CD4-positive, alpha-beta memory T cell (primary cell): ENCODE results near the gene ABHD11. TPM values are rescaled to one million over a fixed set of nuclear protein-coding genes. Genes with fewer than 3 reads are reported as not detected.

Experiments used
- CTCF ChIA-PET: fragments of 350-600 bp; sonication (Branson Sonifier 250); formaldehyde crosslinking; loops from one replicate; lab custom pipeline; 2021; ENCODE audit warnings: inconsistent platforms; ENCODE audit not compliant: partially characterized antibody; lab: Charles Lee
- POLR2A ChIA-PET: fragments of 350-600 bp; sonication (Branson Sonifier 250); formaldehyde crosslinking; loops from one replicate; lab custom pipeline; 2021; ENCODE audit not compliant: partially characterized antibody; lab: Charles Lee
- DNase-seq, 5 donors: peaks; one replicate each; pipeline versions ENCODE4 v3.0.0 to v3.0.0-alpha.2; 2020 to 2022; ENCODE audit warnings: mixed read lengths in 1 of 5
- H3K27ac ChIP-seq: one replicate; pipeline ENCODE4 v1.7.0; 2013; ENCODE audit warnings: low read depth, low read length
- H3K27me3 ChIP-seq: 2 replicates; pipeline ENCODE4 v1.7.0; 2013; ENCODE audit warnings: mild to moderate bottlenecking, low read length, moderate library complexity; ENCODE audit not compliant: insufficient read depth
- H3K36me3 ChIP-seq: 2 replicates; pipeline ENCODE4 v1.7.0; 2013; ENCODE audit warnings: mild to moderate bottlenecking, low read length, moderate library complexity; ENCODE audit not compliant: insufficient read depth
- H3K4me1 ChIP-seq: 2 replicates; pipeline ENCODE4 v1.7.0; 2013; ENCODE audit warnings: mild to moderate bottlenecking, low read length, moderate library complexity; ENCODE audit not compliant: insufficient read depth
- H3K4me3 ChIP-seq, 2 donors: one replicate each; pipeline ENCODE4 v1.7.0; 2013; ENCODE audit warnings: low read length in 2 of 2, mild to moderate bottlenecking in 1 of 2
- H3K9me3 ChIP-seq, 2 donors: one replicate each; pipeline ENCODE4 v1.7.0; 2013; ENCODE audit warnings: low read length in 2 of 2, control low read depth in 1 of 2; ENCODE audit not compliant: control insufficient read depth in 1 of 2
- H3K27ac Mint-ChIP-seq, 7 donors: one replicate each; pipeline ENCODE4 v1.8.0; 2020 to 2021; ENCODE audit warnings: mixed read lengths in 7 of 7, mild to moderate bottlenecking in 6 of 7, inconsistent platforms in 3 of 7, moderate library complexity in 3 of 7
- H3K27me3 Mint-ChIP-seq, 2 donors: one replicate each; pipeline ENCODE4 v1.8.0; 2020 to 2021; ENCODE audit warnings: mixed read lengths in 2 of 2
- H3K36me3 Mint-ChIP-seq, 2 donors: one replicate each; pipeline ENCODE4 v1.8.0; 2020 to 2021; ENCODE audit warnings: mixed read lengths in 2 of 2, inconsistent platforms in 1 of 2, mild to moderate bottlenecking in 1 of 2
- H3K4me1 Mint-ChIP-seq, 4 donors: one replicate each; pipeline ENCODE4 v1.8.0; 2020 to 2021; ENCODE audit warnings: mixed read lengths in 4 of 4, mild to moderate bottlenecking in 1 of 4
- H3K4me3 Mint-ChIP-seq, 8 donors: one replicate each; pipeline ENCODE4 v1.8.0; 2020 to 2021; ENCODE audit warnings: mixed read lengths in 8 of 8, mild to moderate bottlenecking in 7 of 8, moderate library complexity in 6 of 8, inconsistent platforms in 3 of 8
- H3K9me3 Mint-ChIP-seq, 8 donors: one replicate each; pipeline ENCODE4 v1.8.0; 2020 to 2021; ENCODE audit warnings: mixed read lengths in 8 of 8, mild to moderate bottlenecking in 5 of 8, inconsistent platforms in 3 of 8, moderate library complexity in 1 of 8
- intact Hi-C: fragments of 100-400 bp; cut with micrococcal nuclease; formaldehyde crosslinking; loops from one replicate; pipeline ENCODE4 v1.15.1; 2023
- polyA plus RNA-seq, 2 donors: library from polyadenylated mRNA; unstranded; fragments of 300-500 nt; fragmentation: Illumina TruSeq; gene quantifications; one replicate each; pipeline ENCODE4 v1.2.3, GENCODE V29; 2021
- total RNA-seq, 2 experiments: library from RNA; stranded (reverse); gene quantifications; one replicate each; pipeline ENCODE4 v1.2.3, GENCODE V29; 2021

The ABHD11 gene
- total and polyA plus RNA-seq, 4 experiments from 2014 or later, result 7.4 to 23.9 (median 17.7) TPM

DNA sequence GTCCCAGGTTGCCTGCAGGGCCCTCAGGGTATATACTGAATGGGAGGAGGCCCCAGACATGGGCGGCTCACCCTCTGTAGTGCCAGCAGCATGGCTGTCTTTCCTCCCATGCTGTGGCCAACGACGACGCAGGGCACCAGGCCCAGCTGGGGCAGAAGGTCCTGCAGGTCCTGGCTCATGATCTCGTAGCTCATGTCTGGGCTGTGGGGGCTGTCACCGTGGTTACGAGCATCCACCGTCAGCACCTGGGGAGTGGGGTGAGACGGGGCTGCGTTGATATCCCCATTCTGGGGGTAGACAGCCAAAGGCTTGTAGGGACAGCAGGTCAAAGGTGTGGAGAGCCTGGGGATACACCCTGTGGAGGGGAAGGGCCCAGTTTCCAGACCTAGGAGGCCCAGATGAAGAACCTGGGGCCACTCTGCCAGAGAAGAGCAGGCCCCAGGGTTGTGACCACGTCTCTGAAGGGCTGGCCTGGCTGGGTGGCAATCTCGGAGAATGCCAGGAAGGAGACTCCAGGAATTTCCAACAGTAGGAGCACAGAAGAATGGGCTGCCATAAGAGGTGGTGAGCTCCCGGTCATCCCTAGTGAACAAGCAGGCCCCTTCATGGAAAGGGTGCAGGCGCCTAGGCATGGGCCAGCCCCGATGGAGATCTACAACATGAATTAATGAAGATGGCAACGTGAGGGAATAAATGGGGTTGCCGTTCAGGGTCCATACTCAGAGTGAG, 947 bp downstream of the ABHD11 start:
- H3K27me3 ChIP-seq, result no peaks in the 10 kb centered on the region
- CTCF ChIA-PET, result interaction anchor here (2.0 to 9.7 kb wide), 2 partner anchors 15 to 132 kb away, joined by 5 to 142 read pairs; no protein-coding TSS in a partner anchor
- no peaks in the 10 kb centered on the region for H3K36me3 ChIP-seq
- intact Hi-C loops, result loop anchor here (1.0 to 2.0 kb wide), 7 partner anchors 18 to 909 kb away; partner anchors contain the start of genes BAZ1B, BCL7B, BUD23 and DNAJC30
- Mint-ChIP-seq H3K4me1 (peaks cover 6 to 26% (median 13%) of the 10 kb centered on the region in 4 donors), H3K4me3 (peak overlapping the region; percentile 88 to 95 (median 91)), H3K9me3 (no peaks in the 10 kb centered on the region), H3K36me3 (peaks cover 0 to 7% of the 10 kb centered on the region in 2 donors), H3K27me3 (no peaks in the 10 kb centered on the region), H3K27ac (peak overlapping the region in 5 of 7 donors; percentile 75 to 94 (median 89))
- H3K4me3 ChIP-seq, result peak overlapping the region in 1 of 2 donors; percentile 78
- POLR2A ChIA-PET, result interaction anchor here (0.9 to 2.1 kb wide), 5 partner anchors 8 to 909 kb away, joined by 3 to 12 read pairs (median 10); partner anchors contain the start of genes BAZ1B, STX1A and TBL2
- no peaks in the 10 kb centered on the region for H3K9me3 ChIP-seq
- no peak for DNase-seq
- peaks cover 21% of the 10 kb centered on the region for H3K4me1 ChIP-seq
- H3K27ac ChIP-seq, result peak overlapping the region; percentile 75

GRCh38 chr7:73736885-73737284, 1.7 kb downstream of the ABHD11 start:
- H3K4me3 Mint-ChIP-seq, result peak overlapping the region in 6 of 8 donors; percentile 48 to 93 (median 90)
- no peak for DNase-seq
- POLR2A ChIA-PET, result no interaction called here

DNA sequence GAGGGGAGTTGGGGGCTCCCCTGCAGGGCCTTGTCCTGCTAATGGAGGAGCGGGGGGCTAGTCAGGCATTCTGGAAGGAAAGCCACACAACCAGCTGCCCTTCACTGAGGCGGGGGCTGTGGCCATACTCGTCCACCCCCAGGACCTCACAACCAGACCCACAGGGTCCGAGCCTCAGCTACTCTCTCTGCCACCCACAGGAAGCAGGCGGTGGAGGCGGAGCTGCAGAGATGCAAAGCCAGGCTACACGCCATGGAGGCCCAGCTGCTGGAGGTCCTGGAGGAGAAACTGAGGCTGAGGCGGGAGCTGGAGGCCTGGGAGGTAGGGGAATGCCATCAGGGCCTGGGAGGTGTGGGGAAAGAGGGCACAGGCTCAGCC, 3.1 kb downstream of the ABHD11 start:
- Mint-ChIP-seq H3K36me3 (peaks cover 0 to 7% of the 10 kb centered on the region in 2 donors), H3K27me3 (peaks cover 0 to under 1% of the 10 kb centered on the region in 2 donors), H3K27ac (peak overlapping the region in 1 of 7 donors; percentile 60), H3K4me3 (no peak overlapping the region), H3K4me1 (peaks cover 6 to 26% (median 13%) of the 10 kb centered on the region in 4 donors), H3K9me3 (no peaks in the 10 kb centered on the region)
- Histone ChIP-seq H3K27me3 (no peaks in the 10 kb centered on the region), H3K4me3 (no peak overlapping the region), H3K36me3 (no peaks in the 10 kb centered on the region), H3K9me3 (no peaks in the 10 kb centered on the region), H3K4me1 (peaks cover 21% of the 10 kb centered on the region), H3K27ac (no peak overlapping the region)
- no peak for DNase-seq
- ChIA-PET CTCF (interaction anchor here (1.4 to 9.7 kb wide), 7 partner anchors 9 to 168 kb away, joined by 3 to 142 read pairs (median 8); partner anchors contain the start of genes STX1A and VPS37D), POLR2A (interaction anchor here (1.6 to 1.8 kb wide), 4 partner anchors 16 to 156 kb away, joined by 5 to 9 read pairs (median 6); partner anchors contain the start of genes STX1A and TBL2)
- intact Hi-C loops, result loop anchor here (2.0 kb wide), 1 partner anchor 129 kb away; no protein-coding TSS in a partner anchor

More at GRCh38 chr7:73736885-73737284, 1.7 kb downstream of the ABHD11 start:
- Mint-ChIP-seq H3K27ac (peak overlapping the region in 2 of 7 donors; percentile 23 to 89), H3K9me3 (no peaks in the 10 kb centered on the region), H3K4me1 (peaks cover 6 to 26% (median 13%) of the 10 kb centered on the region in 4 donors), H3K36me3 (peaks cover 0 to 7% of the 10 kb centered on the region in 2 donors), H3K27me3 (no peaks in the 10 kb centered on the region)
- H3K27ac ChIP-seq, result no peak overlapping the region
- CTCF ChIA-PET, result interaction anchor here (9.7 kb wide), 1 partner anchor 132 kb away, joined by 142 read pairs; no protein-coding TSS in a partner anchor
- H3K36me3 ChIP-seq, result no peaks in the 10 kb centered on the region
- H3K9me3 ChIP-seq, result no peaks in the 10 kb centered on the region
- H3K4me3 ChIP-seq, result no peak overlapping the region
- H3K27me3 ChIP-seq, result no peaks in the 10 kb centered on the region
- H3K4me1 ChIP-seq, result peaks cover 21% of the 10 kb centered on the region
- intact Hi-C loops, result no loop called here

GRCh38 chr7:73734619-73735527, 3.7 kb downstream of the ABHD11 start:
- Mint-ChIP-seq H3K36me3 (peaks cover 0 to 7% of the 10 kb centered on the region in 2 donors), H3K4me3 (peak overlapping the region in 2 of 8 donors; percentile 12 to 13)
- intact Hi-C loops, result loop anchor here (1.0 to 2.0 kb wide), 3 partner anchors 10 to 128 kb away; no protein-coding TSS in a partner anchor

DNA sequence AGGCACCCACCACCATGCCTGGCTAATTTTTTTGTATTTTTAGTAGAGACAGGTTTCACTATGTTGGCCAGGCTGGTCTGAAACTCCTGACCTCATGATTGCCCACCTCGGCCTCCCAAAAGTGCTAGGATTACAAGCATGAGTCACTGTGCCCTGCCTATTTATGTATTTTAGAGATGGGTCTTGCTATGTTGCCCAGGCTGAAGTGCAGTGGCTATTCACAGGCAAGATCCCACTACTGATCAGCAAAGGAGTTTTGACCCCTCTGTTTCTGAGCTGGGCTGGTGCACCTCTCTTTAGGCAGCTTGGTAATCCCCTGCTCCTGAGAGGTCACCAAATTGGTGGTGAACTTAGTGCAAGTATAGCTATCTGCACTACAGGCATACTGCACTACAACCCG, 6.2 kb downstream of the ABHD11 start:
- Mint-ChIP-seq H3K4me1 (peaks cover 4 to 20% (median 6%) of the 10 kb centered on the region in 4 donors), H3K9me3 (no peaks in the 10 kb centered on the region), H3K36me3 (peaks cover 0 to 3% of the 10 kb centered on the region in 2 donors), H3K27ac (no peak overlapping the region), H3K4me3 (no peak overlapping the region), H3K27me3 (peaks cover 8% of the 10 kb centered on the region in 2 donors)
- intact Hi-C loops, result no loop called here
- no peak overlapping the region for H3K4me3 ChIP-seq
- peaks cover 9% of the 10 kb centered on the region for H3K4me1 ChIP-seq
- H3K27ac ChIP-seq, result no peak overlapping the region
- H3K27me3 ChIP-seq, result no peaks in the 10 kb centered on the region
- no peak for DNase-seq
- H3K9me3 ChIP-seq, result no peaks in the 10 kb centered on the region
- CTCF ChIA-PET, result interaction anchor here (0.7 to 9.7 kb wide), 7 partner anchors 10 to 281 kb away, joined by 3 to 142 read pairs (median 3); no protein-coding TSS in a partner anchor
- POLR2A ChIA-PET, result no interaction called here
- H3K36me3 ChIP-seq, result no peaks in the 10 kb centered on the region

More at GRCh38 chr7:73734619-73735527, 3.7 kb downstream of the ABHD11 start:
- Histone ChIP-seq H3K27ac (peak overlapping the region; percentile 50), H3K4me3 (no peak overlapping the region), H3K27me3 (no peaks in the 10 kb centered on the region), H3K4me1 (peaks cover 21% of the 10 kb centered on the region), H3K36me3 (no peaks in the 10 kb centered on the region), H3K9me3 (no peaks in the 10 kb centered on the region)
- no peaks in the 10 kb centered on the region for H3K9me3 Mint-ChIP-seq
- ChIA-PET POLR2A (interaction anchor here (0.6 to 1.8 kb wide), 7 partner anchors 15 to 213 kb away, joined by 3 to 9 read pairs (median 4); partner anchors contain the start of genes BAZ1B, BCL7B, STX1A and TBL2), CTCF (interaction anchor here (0.9 to 9.7 kb wide), 16 partner anchors 8 to 167 kb away, joined by 3 to 142 read pairs (median 4); partner anchors contain the start of genes STX1A and VPS37D)
- peak; percentile 81 to 85 (median 83) for DNase-seq
- H3K27me3 Mint-ChIP-seq, result peaks cover 2 to 3% of the 10 kb centered on the region in 2 donors
- peaks cover 6 to 26% (median 13%) of the 10 kb centered on the region in 4 donors for H3K4me1 Mint-ChIP-seq
- peak overlapping the region; percentile 63 to 95 (median 92) for H3K27ac Mint-ChIP-seq

DNA sequence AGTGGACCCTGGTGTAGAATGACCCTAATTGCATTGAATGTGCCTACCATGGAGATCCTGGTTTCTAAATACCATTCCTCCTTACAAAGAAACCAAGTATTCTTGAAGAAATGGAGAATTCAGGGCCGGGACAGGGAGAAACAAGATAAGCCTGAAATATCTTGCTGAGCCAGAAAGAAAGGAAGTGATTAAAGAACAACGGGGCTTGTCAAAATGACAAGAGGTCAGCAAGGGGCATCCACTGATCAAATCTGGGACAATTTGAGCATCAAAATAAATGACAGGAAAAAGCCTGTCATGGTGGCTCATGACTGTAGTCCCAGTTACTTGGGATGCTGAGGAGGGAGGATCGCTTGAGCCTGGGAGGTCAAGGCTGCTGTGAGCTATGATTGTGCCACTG, 8.1 kb downstream of the ABHD11 start:
- Histone ChIP-seq H3K27ac (no peak overlapping the region), H3K4me3 (no peak overlapping the region), H3K36me3 (no peaks in the 10 kb centered on the region), H3K27me3 (no peaks in the 10 kb centered on the region), H3K4me1 (peaks cover 7% of the 10 kb centered on the region), H3K9me3 (no peaks in the 10 kb centered on the region)
- ChIA-PET CTCF (interaction anchor here (1.1 to 2.8 kb wide), 2 partner anchors 124 kb away, joined by 3 to 34 read pairs; no protein-coding TSS in a partner anchor), POLR2A (no interaction called here)
- Mint-ChIP-seq H3K36me3 (no peaks in the 10 kb centered on the region), H3K27me3 (peaks cover 8% of the 10 kb centered on the region in 2 donors), H3K4me1 (peaks cover 4 to 10% (median 6%) of the 10 kb centered on the region in 4 donors), H3K9me3 (no peaks in the 10 kb centered on the region), H3K27ac (no peak overlapping the region), H3K4me3 (no peak overlapping the region)
- no peak for DNase-seq
- intact Hi-C loops, result no loop called here
